IMR-90 (cell line): ENCODE data around the gene PHKA1. TPM values are rescaled to one million over a fixed set of nuclear protein-coding genes. Genes with fewer than 3 reads are reported as not detected.
"Not testable (repeated sequence)": the region's sequence is repeated elsewhere in the genome, so short reads cannot be mapped to it uniquely, and the experiment has no call there.

ENCODE experiments used
- ATAC-seq: fragments of 200-7000 bp; cut with Tn5 transposase; 2 replicates; pipeline ENCODE4 v1.9.1; 2020; ENCODE audit warnings: low read depth, mild to moderate bottlenecking, moderate library complexity
- BruUV-seq: library from RNA; stranded (reverse); fragments of 400-500 nt; replicated peaks from 2 replicates; lab custom pipeline; 2021; lab: Mats Ljungman, UMichigan
- CTCF ChIA-PET: fragments of 300-600 bp; formaldehyde crosslinking; extraction: SDS; loops from one replicate; lab custom pipeline; 2021; ENCODE audit warnings: antibody characterized with exemption; lab: Yijun Ruan, JAX
- POLR2A ChIA-PET: fragments of 300-600 bp; sonication (Branson Sonifier 250); formaldehyde crosslinking; loops from one replicate; lab custom pipeline; 2022; ENCODE audit warnings: antibody characterized with exemption; ENCODE audit not compliant: unreplicated experiment; lab: Charles Lee
- DNase-seq: peaks from one replicate; pipeline ENCODE4 v3.0.0; 2013
- H2AFZ ChIP-seq: replicated peaks from 2 replicates; pipeline ENCODE3; 2013; ENCODE audit warnings: low read length, mild to moderate bottlenecking; ENCODE audit not compliant: poor library complexity
- H2AK5ac ChIP-seq: 2 replicates; pipeline ENCODE4 v1.6.1; 2013; ENCODE audit warnings: low read depth, low read length, inconsistent platforms
- H2AK9ac ChIP-seq: replicated peaks from 2 replicates; pipeline ENCODE3; 2013; ENCODE audit warnings: mild to moderate bottlenecking, low read depth, low read length, moderate library complexity; ENCODE audit not compliant: poor library complexity
- H2BK120ac ChIP-seq: 2 replicates; pipeline ENCODE4 v1.6.1; 2013; ENCODE audit warnings: low read depth, low read length, inconsistent platforms
- H2BK15ac ChIP-seq: 3 replicates; pipeline ENCODE4 v1.6.1; 2013; ENCODE audit warnings: low read depth, low read length, inconsistent platforms
- H2BK20ac ChIP-seq: 2 replicates; pipeline ENCODE4 v1.6.1; 2013; ENCODE audit warnings: low read depth, mild to moderate bottlenecking, inconsistent platforms, low read length, moderate library complexity
- H2BK5ac ChIP-seq: 2 replicates; pipeline ENCODE4 v1.6.1; 2013; ENCODE audit warnings: mild to moderate bottlenecking, low read depth, low read length, inconsistent platforms; ENCODE audit not compliant: poor library complexity, severe bottlenecking
- H3K14ac ChIP-seq: replicated peaks from 2 replicates; pipeline ENCODE4 v1.6.1; 2013; ENCODE audit warnings: low read depth, low read length, inconsistent platforms
- H3K18ac ChIP-seq: 2 replicates; pipeline ENCODE4 v1.6.1; 2013; ENCODE audit warnings: low read depth, low read length, control low read depth
- H3K23ac ChIP-seq: 2 replicates; pipeline ENCODE4 v1.6.1; 2013; ENCODE audit warnings: low read depth, low read length, inconsistent platforms
- H3K27ac ChIP-seq: 2 replicates; pipeline ENCODE4 v1.5.1; 2013; ENCODE audit warnings: mild to moderate bottlenecking, control low read depth, low read length; ENCODE audit not compliant: insufficient read depth
- H3K27me3 ChIP-seq: 2 replicates; pipeline ENCODE4 v1.6.1; 2013; ENCODE audit warnings: low read length; ENCODE audit not compliant: control insufficient read depth, insufficient read depth
- H3K36me3 ChIP-seq: 2 replicates; pipeline ENCODE4 v1.6.1; 2013; ENCODE audit warnings: low read length, mixed read lengths; ENCODE audit not compliant: control insufficient read depth, insufficient read depth
- H3K4ac ChIP-seq: 2 replicates; pipeline ENCODE4 v1.6.1; 2013; ENCODE audit warnings: low read depth, low read length, inconsistent platforms
- H3K4me1 ChIP-seq: 2 replicates; pipeline ENCODE4 v1.6.1; 2013; ENCODE audit warnings: low read length, mixed read lengths; ENCODE audit not compliant: control insufficient read depth, insufficient read depth
- H3K4me2 ChIP-seq: 2 replicates; pipeline ENCODE4 v1.6.1; 2013; ENCODE audit warnings: low read depth, mild to moderate bottlenecking, control low read depth, low read length, moderate library complexity
- H3K4me3 ChIP-seq: 2 replicates; pipeline ENCODE4 v1.5.1; 2013; ENCODE audit warnings: low read depth, mild to moderate bottlenecking, control low read depth, low read length, moderate library complexity; ENCODE audit not compliant: insufficient read depth
- H3K56ac ChIP-seq: 2 replicates; pipeline ENCODE4 v1.6.1; 2013; ENCODE audit warnings: low read length, inconsistent platforms; ENCODE audit not compliant: insufficient read depth; ENCODE audit errors: extremely low read depth
- H3K79me1 ChIP-seq, 2 experiments: 2 replicates each; pipeline ENCODE4 v1.6.1; 2013; ENCODE audit warnings: low read length in 2 of 2, inconsistent platforms in 1 of 2, low read depth in 1 of 2
- H3K9ac ChIP-seq: 2 replicates; pipeline ENCODE4 v1.6.1; 2013; ENCODE audit warnings: low read depth, low read length, control low read depth
- H3K9me1 ChIP-seq: 2 replicates; pipeline ENCODE4 v1.6.1; 2013; ENCODE audit warnings: low read length, inconsistent platforms; ENCODE audit not compliant: insufficient read depth
- H3K9me3 ChIP-seq: 2 replicates; pipeline ENCODE4 v1.6.1; 2013; ENCODE audit warnings: low read length; ENCODE audit not compliant: control insufficient read depth, insufficient read depth
- H4K20me1 ChIP-seq: 2 replicates; pipeline ENCODE4 v1.6.1; 2013; ENCODE audit warnings: low read length, inconsistent platforms; ENCODE audit not compliant: insufficient read depth
- H4K5ac ChIP-seq: 2 replicates; pipeline ENCODE4 v1.6.1; 2013; ENCODE audit warnings: mild to moderate bottlenecking, low read depth, low read length, control low read depth
- H4K8ac ChIP-seq, 2 experiments: 2 replicates each; pipeline ENCODE4 v1.6.1; 2013; ENCODE audit warnings: low read depth in 2 of 2, low read length in 2 of 2, control low read depth in 1 of 2, inconsistent platforms in 1 of 2
- H4K91ac ChIP-seq: 2 replicates; pipeline ENCODE4 v1.6.1; 2013; ENCODE audit warnings: low read depth, low read length, inconsistent platforms; ENCODE audit not compliant: insufficient read depth
- CEBPB ChIP-seq: IDR thresholded peaks from 2 replicates; pipeline ENCODE4 v1.6.1; 2012; ENCODE audit warnings: low read depth, low read length, improper control_type of control experiment
- RFX5 ChIP-seq: IDR thresholded peaks from 2 replicates; pipeline ENCODE4 v1.8.0; 2012; ENCODE audit warnings: low read depth, mild to moderate bottlenecking, low read length, moderate library complexity
- WGBS, 2 experiments: methylation state at CpG; one replicate each; pipeline versions ENCODE4 v1.1.5 to v1.1.7; 2013; ENCODE audit warnings: missing lambda C conversion rate in 2 of 2; ENCODE audit not compliant: insufficient read length in 1 of 2; ENCODE audit errors: extremely low coverage in 2 of 2; 5-methylcytosine and 5-hydroxymethylcytosine counted together
- dilution Hi-C: fragments of 300-500 bp; cut with HindIII; formaldehyde crosslinking; loops from one replicate; pipeline ENCODE4 v1.14.3; 2018; ENCODE audit warnings: low sequenced_read_pairs; ENCODE audit not compliant: unreplicated experiment
- in situ Hi-C: fragments of 300-500 bp; cut with MboI; formaldehyde crosslinking; loops from 3 replicates; pipeline ENCODE4 v1.14.3; 2019; ENCODE audit warnings: low sequenced_read_pairs, inconsistent platforms, mixed read lengths
- intact Hi-C: fragments of 100-400 bp; cut with micrococcal nuclease; formaldehyde crosslinking; loops from 2 replicates; pipeline ENCODE4 v1.10.0; 2022
- polyA plus RNA-seq, 3 experiments: library from polyadenylated mRNA; depleted of rRNA; stranded (reverse); fragments of >200 nt; gene quantifications; 2 replicates each; pipeline ENCODE4 v1.2.3, GENCODE V29; 2012; ENCODE audit warnings: low replicate concordance in 1 of 3
- total RNA-seq: library from RNA; depleted of rRNA; stranded (reverse); fragments of >200 nt; gene quantifications from 2 replicates; pipeline ENCODE4 v1.2.3, GENCODE V29; 2012

Gene PHKA1
- total and polyA plus RNA-seq, 2 of the 4 experiments (the other 2 are of a cell fraction) = 2.7 to 4.5 TPM

DNA sequence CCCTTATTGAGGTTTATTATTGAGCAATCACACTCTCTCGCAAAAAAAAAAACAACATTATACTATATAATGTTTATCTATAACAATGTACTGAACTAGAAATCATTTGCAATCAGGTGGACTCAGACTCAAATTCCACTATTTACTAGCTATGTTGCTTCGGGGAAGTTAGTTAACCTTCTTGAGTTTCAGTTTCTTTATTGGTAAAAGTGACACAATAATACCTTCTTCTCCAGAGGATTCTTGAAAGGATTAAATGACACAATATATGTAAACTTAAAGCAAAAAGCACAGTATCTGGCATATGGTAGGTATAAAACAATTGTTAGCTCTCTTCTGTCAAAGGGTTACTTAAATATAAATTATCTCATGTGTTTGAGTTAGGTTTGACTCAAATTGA, 110.0 kb downstream of the PHKA1 start:
- no peak overlapping the region for H2BK20ac ChIP-seq
- no peak for ATAC-seq
- H4K20me1 ChIP-seq = no peaks in the 10 kb centered on the region
- no CpG with 5 or more reads among the region's 2 CpGs for WGBS, 2 experiments
- H3K4ac ChIP-seq = no peak overlapping the region
- TF ChIP-seq CEBPB = 0 out of 2 replicates have a peak, but pooled peaks have one; percentile 17
- no peak for TF ChIP-seq RFX5
- H3K9ac ChIP-seq = no peak overlapping the region
- no peak overlapping the region for H2AK9ac ChIP-seq
- in situ Hi-C loops = loop anchor here (10.0 kb wide), 1 partner anchor 111 kb away; the partner anchor contains the start of gene PHKA1
- BruUV-seq = no TSS peak
- no peaks in the 10 kb centered on the region for H3K9me1 ChIP-seq
- H3K27me3 ChIP-seq = peaks cover 4% of the 10 kb centered on the region
- H3K56ac ChIP-seq = no peak overlapping the region
- no peak overlapping the region for H2BK5ac ChIP-seq
- H2BK120ac ChIP-seq = no peak overlapping the region
- H3K27ac ChIP-seq = no peak overlapping the region
- dilution Hi-C loops = no loop called here
- no peaks in the 10 kb centered on the region for H3K79me1 ChIP-seq
- H4K91ac ChIP-seq = no peak overlapping the region
- no peak overlapping the region for H2BK15ac ChIP-seq
- no peaks in the 10 kb centered on the region for H3K36me3 ChIP-seq
- no peak for DNase-seq
- ChIA-PET POLR2A (no interaction called here), CTCF (no interaction called here)
- H3K4me1 ChIP-seq = no peaks in the 10 kb centered on the region
- no peak overlapping the region for H3K18ac ChIP-seq
- no peak overlapping the region for H4K8ac ChIP-seq
- no peak overlapping the region for H3K4me2 ChIP-seq
- no peak overlapping the region for H3K4me3 ChIP-seq
- H3K9me3 ChIP-seq = no peaks in the 10 kb centered on the region
- H4K5ac ChIP-seq = no peak overlapping the region
- intact Hi-C loops = no loop called here
- H2AFZ ChIP-seq = no peak overlapping the region
- H2AK5ac ChIP-seq = no peak overlapping the region
- H3K23ac ChIP-seq = no peak overlapping the region
- no peak overlapping the region for H3K14ac ChIP-seq

DNA sequence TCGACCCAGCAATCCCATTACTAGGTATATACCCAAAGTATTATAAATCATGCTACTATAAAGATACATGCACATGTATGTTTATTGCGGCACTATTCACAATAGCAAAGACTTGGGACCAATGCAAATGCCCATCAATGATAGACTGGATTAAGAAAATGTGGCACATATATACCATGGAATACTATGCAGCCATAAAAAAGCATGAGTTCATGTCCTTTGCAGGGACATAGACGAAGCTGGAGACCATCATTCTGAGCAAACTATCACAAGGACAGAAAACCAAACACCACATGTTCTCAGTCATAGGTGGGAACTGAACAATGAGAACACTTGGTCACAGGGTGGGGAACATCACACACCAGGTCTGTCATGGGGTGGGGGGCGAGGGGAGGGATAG, 123.1 kb downstream of the PHKA1 start:
- dilution Hi-C loops, H3K4me1 ChIP-seq, H2BK15ac ChIP-seq, H3K79me1 ChIP-seq, H4K5ac ChIP-seq, H2AK5ac ChIP-seq, H2BK5ac ChIP-seq, H3K4me2 ChIP-seq, ATAC-seq, H3K23ac ChIP-seq, H3K56ac ChIP-seq, H3K27me3 ChIP-seq, intact Hi-C loops, H3K4ac ChIP-seq, H3K36me3 ChIP-seq, H3K9me3 ChIP-seq, H2AK9ac ChIP-seq, H2AFZ ChIP-seq, DNase-seq, CTCF ChIA-PET, in situ Hi-C loops, H4K8ac ChIP-seq, H4K91ac ChIP-seq, H2BK20ac ChIP-seq, H3K9me1 ChIP-seq, POLR2A ChIA-PET, H3K9ac ChIP-seq, BruUV-seq, H2BK120ac ChIP-seq, H3K27ac ChIP-seq, H4K20me1 ChIP-seq, H3K18ac ChIP-seq, H3K4me3 ChIP-seq, H3K14ac ChIP-seq: not testable (repeated sequence)
- no CpG with 5 or more reads among the region's 4 CpGs for WGBS, 2 experiments
